GM23248 (cell line): ENCODE measurements around the gene TOX2.

Source experiments
- EZH2 ChIP-seq: fragments of 200-600 bp; sonication (generic); IDR thresholded peaks from 2 replicates; pipeline ENCODE4 v1.6.1; 2018; ENCODE audit warnings: antibody characterized with exemption, mild to moderate bottlenecking; ENCODE audit not compliant: insufficient read depth, poor library complexity, severe bottlenecking
- EZH2phosphoT487 ChIP-seq: fragments of 200-600 bp; sonication (generic); IDR thresholded peaks from 2 replicates; pipeline ENCODE4 v1.6.1; 2018; ENCODE audit warnings: antibody characterized with exemption, moderate library complexity, mild to moderate bottlenecking, low read depth; ENCODE audit not compliant: insufficient read depth

DNA sequence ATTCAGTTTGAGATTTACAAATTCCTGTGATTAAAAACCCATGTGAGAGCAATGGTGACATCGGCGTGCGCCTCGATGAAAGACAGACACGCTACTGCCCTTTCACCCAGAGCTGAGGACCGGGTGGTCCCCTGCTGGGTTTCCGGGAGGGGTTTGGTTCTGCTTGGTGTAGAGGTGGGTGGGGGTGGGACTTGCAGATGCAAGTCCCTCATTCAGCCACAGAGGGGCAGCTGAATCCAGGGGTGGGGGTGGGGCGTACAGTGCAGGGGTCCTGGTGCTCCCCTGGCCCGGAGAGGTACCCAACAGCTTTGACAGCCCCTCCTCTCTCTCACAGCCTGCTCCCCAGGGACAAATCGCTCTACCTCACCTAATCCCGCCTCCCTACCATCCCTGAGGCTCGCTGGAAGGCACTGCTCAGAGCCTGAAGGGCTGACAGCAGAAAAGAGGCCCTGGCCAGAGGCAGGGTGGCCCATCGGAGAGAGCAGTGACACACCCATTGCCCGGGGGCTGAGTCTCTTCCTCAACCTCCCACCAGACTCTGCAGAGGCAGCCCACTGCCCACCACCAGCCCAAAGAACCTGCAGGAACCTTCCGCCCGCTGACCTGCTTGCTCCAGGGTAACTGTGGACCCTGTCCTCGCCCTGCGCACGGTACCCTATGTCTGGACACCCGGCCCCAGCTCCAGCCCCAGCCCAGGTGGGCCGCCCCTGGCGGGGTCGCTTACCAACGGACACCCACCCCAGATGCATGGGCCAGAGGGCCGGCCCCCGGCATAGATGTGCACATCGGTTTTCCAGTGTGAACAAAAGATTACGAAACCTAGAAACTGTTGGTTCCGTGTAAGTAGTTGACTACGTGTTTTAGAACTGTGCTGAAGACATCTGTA, 153.9 kb downstream of the TOX2 start:
- TF ChIP-seq EZH2 (no peak), EZH2phosphoT487 (no peak)
